ENCODE results near the gene SPEM1.

The SPEM1 gene

DNA sequence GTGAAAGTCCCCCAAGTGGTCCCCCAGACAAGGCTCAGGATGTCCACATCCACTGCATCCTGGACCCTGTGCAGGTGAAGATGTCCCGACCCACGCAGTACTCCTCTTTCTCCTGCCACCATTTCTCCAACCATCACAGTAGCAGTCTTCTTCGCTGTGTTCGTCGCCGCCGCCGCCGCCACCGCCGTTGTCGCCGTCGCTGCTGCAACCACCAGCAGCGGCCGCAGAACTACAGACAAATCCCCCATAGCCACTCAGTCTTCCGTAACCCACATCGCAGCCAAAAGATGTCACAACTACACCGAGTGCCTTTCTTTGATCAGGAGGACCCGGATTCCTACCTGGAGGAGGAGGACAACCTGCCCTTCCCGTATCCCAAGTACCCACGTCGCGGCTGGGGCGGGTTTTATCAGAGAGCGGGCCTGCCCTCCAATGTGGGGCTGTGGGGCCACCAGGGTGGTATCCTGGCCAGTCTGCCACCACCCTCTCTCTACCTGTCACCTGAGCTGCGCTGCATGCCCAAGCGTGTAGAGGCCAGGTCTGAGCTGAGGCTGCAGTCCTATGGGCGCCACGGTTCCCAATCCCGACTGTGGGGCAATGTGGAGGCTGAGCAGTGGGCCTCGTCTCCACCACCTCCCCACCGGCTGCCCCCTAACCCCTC lies 6.2 kb downstream of the SPEM1 start:
- TF ChIP-seq, protein P1, sequence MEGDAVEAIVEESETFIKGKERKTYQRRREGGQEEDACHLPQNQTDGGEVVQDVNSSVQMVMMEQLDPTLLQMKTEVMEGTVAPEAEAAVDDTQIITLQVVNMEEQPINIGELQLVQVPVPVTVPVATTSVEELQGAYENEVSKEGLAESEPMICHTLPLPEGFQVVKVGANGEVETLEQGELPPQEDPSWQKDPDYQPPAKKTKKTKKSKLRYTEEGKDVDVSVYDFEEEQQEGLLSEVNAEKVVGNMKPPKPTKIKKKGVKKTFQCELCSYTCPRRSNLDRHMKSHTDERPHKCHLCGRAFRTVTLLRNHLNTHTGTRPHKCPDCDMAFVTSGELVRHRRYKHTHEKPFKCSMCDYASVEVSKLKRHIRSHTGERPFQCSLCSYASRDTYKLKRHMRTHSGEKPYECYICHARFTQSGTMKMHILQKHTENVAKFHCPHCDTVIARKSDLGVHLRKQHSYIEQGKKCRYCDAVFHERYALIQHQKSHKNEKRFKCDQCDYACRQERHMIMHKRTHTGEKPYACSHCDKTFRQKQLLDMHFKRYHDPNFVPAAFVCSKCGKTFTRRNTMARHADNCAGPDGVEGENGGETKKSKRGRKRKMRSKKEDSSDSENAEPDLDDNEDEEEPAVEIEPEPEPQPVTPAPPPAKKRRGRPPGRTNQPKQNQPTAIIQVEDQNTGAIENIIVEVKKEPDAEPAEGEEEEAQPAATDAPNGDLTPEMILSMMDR (IDR thresholded peaks at IDR 0.05; ENCODE audit: low read depth, low read length), result no peak
- H3K4me3 ChIP-seq (ENCODE audit: low read depth, low read length), result no peak overlapping the region
- DNase-seq (ENCODE audit: low read depth, low spot score), result no peak
- in situ Hi-C loops (cut with HindIII; ENCODE audit: low sequenced_read_pairs), result no loop called here

DNA sequence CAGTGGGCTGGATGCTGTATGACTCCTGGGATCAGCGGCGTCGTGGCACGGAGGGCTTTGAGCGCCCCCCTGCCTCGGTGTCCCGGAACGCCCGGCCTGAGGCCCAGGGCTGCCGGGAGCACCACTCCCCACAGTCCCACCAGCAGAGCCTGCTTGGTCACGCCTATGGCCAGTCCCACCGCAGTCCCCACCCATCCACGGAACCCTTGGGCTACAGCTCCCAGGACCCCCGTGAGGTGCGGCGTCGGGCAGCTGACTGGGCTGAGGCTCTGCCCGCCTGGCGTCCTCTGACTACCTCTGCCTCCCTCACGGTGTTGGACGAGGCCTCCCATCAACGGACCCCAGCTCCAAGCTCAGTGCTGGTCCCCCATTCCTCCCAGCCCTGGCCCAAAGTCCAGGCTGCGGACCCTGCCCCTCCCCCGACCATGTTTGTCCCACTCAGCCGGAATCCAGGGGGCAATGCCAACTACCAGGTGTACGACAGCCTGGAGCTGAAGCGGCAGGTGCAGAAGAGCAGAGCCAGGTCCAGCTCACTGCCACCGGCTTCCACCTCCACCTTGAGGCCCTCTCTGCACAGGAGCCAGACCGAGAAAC lies 6.9 kb downstream of the SPEM1 start:
- H3K4me3 ChIP-seq (ENCODE audit: low read depth, low read length), result no peak overlapping the region
- DNase-seq (ENCODE audit: low read depth, low spot score), result no peak
- TF ChIP-seq, protein P1 (IDR thresholded peaks at IDR 0.05; ENCODE audit: low read depth, low read length), result no peak
- in situ Hi-C loops (cut with HindIII; ENCODE audit: low sequenced_read_pairs), result no loop called here

DNA sequence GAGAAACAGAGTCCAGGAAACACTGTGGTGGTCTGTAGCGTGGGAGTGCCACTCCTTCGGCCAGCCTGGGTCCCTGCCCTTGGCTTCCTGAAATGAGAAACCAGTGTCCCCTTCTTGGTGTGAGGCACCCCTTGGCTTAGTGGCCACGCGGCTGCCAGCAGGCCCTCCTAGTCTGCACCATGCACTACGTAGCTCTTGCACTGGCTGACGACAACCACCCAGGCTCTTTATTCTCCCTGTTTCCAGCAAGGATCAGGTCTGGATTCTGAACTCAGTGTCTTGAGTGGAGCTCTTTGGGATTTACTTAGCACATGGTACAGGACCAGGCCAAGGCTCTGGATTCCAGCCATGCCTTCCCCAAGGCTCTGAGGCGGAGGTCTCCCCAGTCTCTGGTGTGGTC lies 7.4 kb downstream of the SPEM1 start:
- TF ChIP-seq, protein P1 (IDR thresholded peaks at IDR 0.05; ENCODE audit: low read depth, low read length), result no peak

DNA sequence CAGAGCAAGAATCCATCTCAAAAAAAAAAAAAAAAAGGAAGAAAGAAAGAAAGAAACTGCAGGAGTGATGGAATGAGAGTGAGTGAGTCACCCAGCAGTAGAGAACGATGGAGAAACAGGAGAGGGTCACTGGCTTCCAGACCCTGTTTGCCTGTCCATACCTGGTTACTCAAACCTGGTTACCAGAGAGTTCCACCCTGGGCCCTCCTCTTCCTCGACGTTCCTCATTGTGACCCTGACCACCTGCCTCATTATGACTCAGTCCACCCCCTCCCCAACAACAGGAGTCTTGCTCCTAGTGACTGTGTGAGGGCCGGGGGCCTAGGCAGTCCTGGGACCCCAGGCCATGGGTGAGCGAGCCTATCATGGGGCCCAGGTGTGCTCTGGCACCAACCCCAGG lies 8.4 kb downstream of the SPEM1 start, which contains the start of gene SPEM3:
SPEM3 (plus strand) TSS at position 301 of the 400 bp plus-strand sequence; CDS start at position 347, 46 bp downstream.
- in situ Hi-C loops (cut with HindIII; ENCODE audit: low sequenced_read_pairs), result no loop called here
- TF ChIP-seq, protein P1 (IDR thresholded peaks at IDR 0.05; ENCODE audit: low read depth, low read length), result no peak
- no peak for DNase-seq (ENCODE audit: low read depth, low spot score)
- no peak within 1 kb of the TSS for H3K4me3 ChIP-seq (ENCODE audit: low read depth, low read length)

More for the DNA sequence above, 7.4 kb downstream of the SPEM1 start:
- DNase-seq (ENCODE audit: low read depth, low spot score), result no peak
- H3K4me3 ChIP-seq (ENCODE audit: low read depth, low read length), result no peak overlapping the region
- in situ Hi-C loops (cut with HindIII; ENCODE audit: low sequenced_read_pairs), result no loop called here

DNA sequence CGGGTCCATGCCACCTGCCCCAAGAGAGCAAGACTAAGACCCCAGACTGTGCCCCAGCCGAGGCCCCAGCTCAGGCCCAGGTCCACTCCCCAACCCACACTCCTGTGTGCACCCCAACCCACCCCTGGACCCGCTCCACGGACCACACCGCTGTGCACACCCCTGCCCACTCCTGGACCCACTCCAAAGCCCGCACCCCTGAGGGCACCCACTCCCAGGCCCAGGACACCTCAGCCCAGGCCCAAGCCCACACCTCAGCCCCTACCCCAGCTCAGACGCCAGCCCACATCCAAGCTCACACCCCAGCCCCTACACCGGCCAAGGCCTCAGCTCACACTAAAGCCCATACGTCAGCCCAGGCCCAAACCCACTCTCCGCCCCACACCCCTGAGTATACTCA lies 9.6 kb downstream of the SPEM1 start:
- in situ Hi-C loops (cut with HindIII; ENCODE audit: low sequenced_read_pairs), result no loop called here
- H3K4me3 ChIP-seq (ENCODE audit: low read depth, low read length), result no peak overlapping the region
- no peak for DNase-seq (ENCODE audit: low read depth, low spot score)
- TF ChIP-seq, protein P1 (IDR thresholded peaks at IDR 0.05; ENCODE audit: low read depth, low read length), result no peak

DNA sequence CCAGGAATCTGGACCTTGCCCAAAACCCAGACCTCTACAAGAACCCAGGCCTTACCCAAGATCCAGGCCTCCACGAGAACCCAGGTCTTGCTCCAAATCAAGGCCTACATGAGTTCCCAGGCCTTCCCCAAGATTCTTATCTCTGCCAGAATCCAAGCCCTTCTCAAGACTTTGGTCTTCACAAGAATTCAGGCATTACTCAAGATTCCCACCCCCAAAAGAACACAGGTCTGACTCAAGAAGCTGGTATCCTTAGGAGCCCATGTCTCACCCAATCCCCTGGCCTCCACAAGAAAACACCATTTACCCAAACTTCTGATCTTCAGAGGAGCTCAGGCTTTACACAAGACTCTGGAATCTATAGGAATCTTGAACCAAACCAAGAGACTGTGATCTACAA lies 11.1 kb downstream of the SPEM1 start:
- no peak overlapping the region for H3K4me3 ChIP-seq (ENCODE audit: low read depth, low read length)
- in situ Hi-C loops (cut with HindIII; ENCODE audit: low sequenced_read_pairs), result no loop called here
- TF ChIP-seq, protein P1 (IDR thresholded peaks at IDR 0.05; ENCODE audit: low read depth, low read length), result no peak
- no peak for DNase-seq (ENCODE audit: low read depth, low spot score)
